Kidney epithelial cell (primary cell): ENCODE data around the gene ATP5MG. TPM values are rescaled to one million over a fixed set of nuclear protein-coding genes. Genes with fewer than 3 reads are reported as not detected.

ENCODE experiments used
- DNase-seq: peaks from one replicate; pipeline ENCODE4 v3.0.0-alpha.2; 2010; ENCODE audit warnings: low read depth
- H3K27me3 ChIP-seq: 2 replicates; pipeline ENCODE4 v1.6.0; 2011; ENCODE audit warnings: low read length; ENCODE audit not compliant: control insufficient read depth, insufficient read depth
- H3K36me3 ChIP-seq: 2 replicates; pipeline ENCODE4 v1.5.1; 2011; ENCODE audit warnings: low read length; ENCODE audit not compliant: control insufficient read depth, insufficient read depth
- H3K4me3 ChIP-seq: 2 replicates; pipeline ENCODE4 v1.5.1; 2011; ENCODE audit warnings: low read depth, mild to moderate bottlenecking, control low read depth, low read length
- CTCF ChIP-seq: IDR thresholded peaks from 2 replicates; pipeline ENCODE4 v1.5.1; 2011; ENCODE audit warnings: mild to moderate bottlenecking, moderate library complexity, low read length, control low read depth, inconsistent platforms; ENCODE audit not compliant: insufficient read depth, poor library complexity, severe bottlenecking
- total RNA-seq: library from RNA; depleted of rRNA; stranded (reverse); fragments of >200 nt; gene quantifications from 2 replicates; pipeline ENCODE4 v1.2.3, GENCODE V29; 2015

ATP5MG gene
- total RNA-seq, 1 donor from 2014 or later = 52.7 TPM

- DNase-seq = no peak
- Histone ChIP-seq H3K4me3 (no peak overlapping the region), H3K27me3 (no peaks in the 10 kb centered on the region), H3K36me3 (no peaks in the 10 kb centered on the region)
- TF ChIP-seq CTCF = no peak
Observed at GRCh38 chr11:118366287-118366686, 35.1 kb upstream of the ATP5MG start.

GRCh38 chr11:118370774-118371173 lies 30.6 kb upstream of the ATP5MG start:
- no peak for TF ChIP-seq CTCF
- Histone ChIP-seq H3K27me3 (no peaks in the 10 kb centered on the region), H3K4me3 (no peak overlapping the region), H3K36me3 (peaks cover 1% of the 10 kb centered on the region)
- DNase-seq = no peak

- H3K27me3 ChIP-seq = no peaks in the 10 kb centered on the region
- peaks cover 1% of the 10 kb centered on the region for H3K36me3 ChIP-seq
- H3K4me3 ChIP-seq = no peak overlapping the region
- no peak for DNase-seq
- no peak for TF ChIP-seq CTCF
Observed at GRCh38 chr11:118373263-118373662, 28.1 kb upstream of the ATP5MG start.

GRCh38 chr11:118373871-118374270 lies 27.5 kb upstream of the ATP5MG start:
- no peak for DNase-seq
- Histone ChIP-seq H3K4me3 (no peak overlapping the region), H3K27me3 (no peaks in the 10 kb centered on the region), H3K36me3 (peaks cover 1% of the 10 kb centered on the region)
- no peak for TF ChIP-seq CTCF

- Histone ChIP-seq H3K36me3 (peaks cover 1% of the 10 kb centered on the region), H3K4me3 (no peak overlapping the region), H3K27me3 (no peaks in the 10 kb centered on the region)
- TF ChIP-seq CTCF = no peak
- no peak for DNase-seq
Observed at GRCh38 chr11:118374729-118375128, 26.7 kb upstream of the ATP5MG start.

GRCh38 chr11:118375978-118376377 lies 25.4 kb upstream of the ATP5MG start:
- no peaks in the 10 kb centered on the region for H3K27me3 ChIP-seq
- H3K36me3 ChIP-seq = peaks cover 1% of the 10 kb centered on the region
- no peak overlapping the region for H3K4me3 ChIP-seq
- DNase-seq = no peak
- no peak for TF ChIP-seq CTCF
